Inflammatory macrophage treated with lipopolysaccharide for 4 hours (primary cell): ENCODE results near the gene OR10H5.
"Not testable (repeated sequence)": the region's sequence is repeated elsewhere in the genome, so short reads cannot be mapped to it uniquely, and the experiment has no call there.

ENCODE experiments used
- DNase-seq: peaks from one replicate; pipeline ENCODE4 v3.0.0-alpha.2; 2020

Gene OR10H5, protein sequence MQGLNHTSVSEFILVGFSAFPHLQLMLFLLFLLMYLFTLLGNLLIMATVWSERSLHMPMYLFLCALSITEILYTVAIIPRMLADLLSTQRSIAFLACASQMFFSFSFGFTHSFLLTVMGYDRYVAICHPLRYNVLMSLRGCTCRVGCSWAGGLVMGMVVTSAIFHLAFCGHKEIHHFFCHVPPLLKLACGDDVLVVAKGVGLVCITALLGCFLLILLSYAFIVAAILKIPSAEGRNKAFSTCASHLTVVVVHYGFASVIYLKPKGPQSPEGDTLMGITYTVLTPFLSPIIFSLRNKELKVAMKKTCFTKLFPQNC

DNA sequence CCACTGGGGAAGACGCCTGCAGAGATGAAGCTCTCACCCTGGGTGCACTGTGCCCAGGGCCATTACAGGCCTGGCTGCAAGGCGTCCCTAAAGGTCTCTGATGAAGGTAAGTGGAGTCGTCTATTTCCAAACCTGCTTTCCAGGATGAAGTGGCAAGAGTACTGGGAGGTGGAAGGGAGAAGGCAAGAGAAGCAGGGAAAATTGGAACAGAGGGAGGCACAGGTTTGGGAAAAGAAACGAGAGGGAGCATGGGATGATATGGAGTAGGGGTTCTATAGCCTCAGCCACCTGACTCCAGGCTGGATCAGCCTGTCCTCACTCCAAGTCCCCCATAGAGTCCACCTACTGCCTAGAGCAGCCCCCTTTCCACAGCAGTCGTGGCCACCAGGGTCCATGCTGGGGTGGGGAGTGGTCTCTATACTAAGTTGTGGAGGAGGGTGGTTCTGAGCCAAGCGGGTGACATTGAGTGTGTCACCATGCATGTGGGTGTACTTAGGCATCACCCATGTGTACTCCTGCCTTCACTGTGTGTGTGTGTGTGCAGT is at the start of gene OR10H5:
Gene OR10H5, plus strand, starts transcription at position 51 of the 545 bp plus-strand sequence. CDS start 6,388 bp downstream, outside the sequence.
- no peak for DNase-seq

DNA sequence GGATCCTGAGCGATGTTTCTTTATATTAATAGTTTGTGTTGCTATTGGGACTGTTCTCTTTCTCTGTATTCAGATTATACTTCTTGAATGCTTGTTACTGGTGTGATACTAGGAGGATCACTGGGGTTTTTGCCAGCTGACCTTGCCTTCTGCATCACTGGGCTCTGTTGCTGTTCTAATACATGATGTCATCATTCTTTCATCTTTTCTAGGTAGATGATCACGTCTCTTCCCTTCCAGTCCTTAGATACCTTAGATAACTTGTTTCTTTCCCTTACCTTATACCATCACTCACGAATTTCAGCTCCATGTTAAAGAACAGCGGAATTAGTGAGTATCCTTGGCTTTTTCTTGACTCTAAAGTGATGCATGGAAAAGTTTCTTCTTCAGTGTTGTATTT is 49.7 kb upstream of the OR10H5 start, which contains the start of gene OR10H3:
Gene OR10H3, plus strand, starts transcription at position 264 of the 400 bp plus-strand sequence. CDS start 3,408 bp downstream, outside the sequence.
- no peak for DNase-seq

DNA sequence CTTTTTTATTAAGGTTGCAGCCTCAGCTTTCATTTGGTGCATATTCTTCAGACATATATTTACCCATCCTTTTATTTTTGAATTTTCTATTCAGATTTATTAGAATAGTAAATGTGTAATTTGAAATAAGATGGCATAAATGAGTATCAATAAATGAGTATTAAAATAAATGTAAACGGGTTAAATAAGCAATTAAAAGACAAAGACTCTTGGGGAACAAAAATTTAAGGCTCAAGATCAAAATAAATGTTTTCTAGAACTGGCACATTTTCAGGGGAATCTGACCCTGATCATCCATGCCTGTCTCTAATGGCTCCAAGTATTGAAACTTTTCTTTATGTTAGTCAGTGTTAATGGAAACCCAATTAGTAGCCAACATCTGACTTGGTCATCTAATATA is 46.7 kb upstream of the OR10H5 start:
- DNase-seq: no peak

DNA sequence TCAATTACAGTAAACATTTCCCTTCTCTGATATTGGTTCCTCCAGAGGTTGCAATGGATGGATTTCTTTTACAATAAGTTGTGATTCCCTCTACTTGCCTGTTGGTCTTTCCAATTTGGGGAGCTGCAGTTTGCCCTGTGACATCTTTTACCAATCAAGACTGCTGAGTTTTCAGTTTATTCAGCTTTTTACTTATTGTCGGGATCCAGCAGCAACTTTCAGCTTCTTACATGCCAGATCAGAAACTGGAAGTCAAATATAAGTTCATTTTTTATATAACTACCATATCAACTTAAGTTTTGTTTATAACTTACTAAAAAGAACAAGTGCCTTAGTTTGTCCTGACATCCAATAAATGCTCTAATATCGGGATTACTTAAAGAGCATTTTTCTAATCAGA is 39.2 kb upstream of the OR10H5 start:
- DNase-seq: no peak

DNA sequence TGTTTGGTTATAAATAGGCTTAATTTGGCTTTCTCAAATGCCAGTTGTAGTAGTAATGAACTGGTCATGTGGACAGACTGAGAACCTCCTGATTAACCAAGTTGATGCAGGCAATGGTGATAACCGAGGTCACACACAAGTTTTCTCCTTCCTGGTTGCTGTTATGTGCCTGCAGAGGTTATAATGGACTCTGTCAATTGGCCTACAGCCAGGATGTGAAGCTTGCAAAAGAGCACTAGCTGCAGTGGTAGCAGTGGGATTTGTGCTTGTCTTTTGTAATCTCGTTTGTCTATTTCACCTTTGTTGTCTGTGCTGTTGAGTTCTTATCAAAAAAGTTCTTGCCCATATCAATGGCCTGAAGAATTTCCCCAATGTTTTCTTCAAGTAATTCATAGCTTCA is 29.1 kb upstream of the OR10H5 start:
- DNase-seq: no peak

DNA sequence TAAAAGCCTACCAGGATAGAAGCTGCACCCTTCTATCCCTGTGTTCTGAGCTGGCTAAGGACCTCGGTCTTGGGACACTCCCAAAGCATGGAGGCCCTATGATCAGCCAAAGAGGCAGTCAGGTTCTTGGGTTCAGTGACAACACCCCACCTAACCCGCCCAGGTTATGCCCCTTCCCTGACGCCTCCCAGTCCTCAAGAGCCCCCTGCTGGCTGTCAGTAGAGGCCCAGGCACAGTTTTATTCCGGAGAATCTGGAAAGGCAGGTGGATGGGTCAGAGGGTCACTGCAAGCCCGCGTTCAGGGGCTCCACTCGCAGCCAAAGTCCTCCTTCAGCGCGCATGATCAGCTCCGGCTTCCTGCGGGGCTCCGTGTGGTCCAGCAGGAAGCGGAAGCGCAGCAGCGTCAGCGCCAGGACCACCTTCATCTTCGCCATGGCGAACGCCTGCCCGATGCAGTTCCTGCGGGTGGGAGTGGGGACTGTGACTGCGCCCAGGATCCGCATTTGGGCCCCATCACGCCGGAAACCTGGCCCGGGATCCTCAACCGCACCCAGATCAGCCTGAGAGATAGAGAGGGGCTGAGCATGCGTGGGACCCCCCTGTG is 27.4 kb upstream of the OR10H5 start:
- no peak for DNase-seq

DNA sequence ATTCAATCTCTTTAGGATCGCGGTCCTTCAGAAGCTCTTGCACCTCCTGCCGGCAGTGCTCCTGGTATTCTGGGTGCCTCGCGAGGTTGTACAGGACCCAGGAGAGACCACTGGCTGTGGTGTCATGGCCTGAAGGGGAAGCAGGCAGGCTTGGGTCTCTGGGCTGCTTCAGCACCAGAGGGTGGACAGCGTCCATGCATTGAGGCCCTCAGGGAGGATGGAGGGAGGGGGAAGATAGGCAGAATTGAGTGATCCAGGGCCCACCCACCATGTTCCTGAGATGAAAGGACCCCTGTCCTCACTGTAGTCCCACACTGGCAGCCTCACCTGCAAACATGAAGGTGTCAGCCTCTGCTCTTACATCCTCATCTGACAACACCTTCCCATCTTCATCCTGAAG is 17.9 kb upstream of the OR10H5 start:
- DNase-seq: no peak

DNA sequence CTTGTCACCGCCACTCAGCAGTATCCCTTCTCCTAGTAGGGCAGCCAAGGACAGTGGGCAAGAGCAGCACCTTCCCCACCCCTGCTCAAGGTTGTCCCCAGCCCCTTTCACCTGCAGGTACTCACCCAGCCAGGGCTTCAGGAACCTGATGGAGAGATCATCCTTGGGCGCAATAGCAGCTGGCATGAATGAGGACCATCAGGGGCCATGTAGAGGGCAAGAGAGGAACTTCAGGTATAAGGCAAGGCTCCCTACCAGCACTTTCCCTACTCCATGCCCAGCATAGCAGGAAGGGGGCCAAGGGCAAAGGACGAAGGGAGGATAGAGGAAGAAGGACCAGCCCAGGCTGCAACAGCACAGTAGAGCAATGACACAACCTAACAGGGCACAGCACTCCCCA is 13.3 kb upstream of the OR10H5 start:
- not testable (repeated sequence) for DNase-seq

DNA sequence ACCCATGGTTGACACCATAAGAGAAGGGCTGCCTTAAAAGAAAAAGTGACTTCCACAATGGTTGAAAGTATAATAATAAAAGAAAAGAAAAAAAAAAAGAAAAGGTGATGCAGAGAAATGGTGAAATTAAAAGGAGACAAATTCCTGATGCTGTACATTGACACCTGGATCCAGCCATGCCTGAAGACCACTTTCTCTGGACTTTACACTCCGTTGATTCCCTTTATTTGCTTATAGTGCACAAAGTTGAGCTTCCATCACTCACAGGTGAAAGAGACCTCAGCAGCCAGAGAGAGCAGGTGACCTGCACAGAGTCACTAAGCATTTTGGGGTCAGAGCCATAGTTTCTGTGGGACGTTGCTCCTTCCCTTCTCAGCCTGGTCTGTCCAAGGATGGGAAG is 12.2 kb upstream of the OR10H5 start:
- no peak for DNase-seq

DNA sequence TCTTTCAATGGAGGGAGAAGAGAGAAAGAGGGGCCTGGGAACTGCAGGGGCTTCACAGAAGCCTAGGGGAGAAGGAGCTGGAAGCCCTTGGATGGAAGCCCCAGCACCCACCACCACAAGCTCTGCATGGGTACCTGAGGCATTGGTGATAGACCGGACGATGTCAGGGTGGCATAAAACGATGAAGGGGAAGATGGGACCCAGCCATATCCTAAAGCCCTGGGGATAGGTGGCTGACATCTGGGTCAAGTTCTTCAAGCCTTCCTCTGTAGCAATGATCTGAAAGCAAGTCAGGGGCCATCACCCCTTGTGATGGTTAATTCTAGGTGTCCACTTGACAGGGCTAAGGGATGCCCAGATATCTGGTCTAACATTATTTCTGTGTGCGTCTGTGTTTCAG is 11.2 kb upstream of the OR10H5 start:
- DNase-seq: no peak

DNA sequence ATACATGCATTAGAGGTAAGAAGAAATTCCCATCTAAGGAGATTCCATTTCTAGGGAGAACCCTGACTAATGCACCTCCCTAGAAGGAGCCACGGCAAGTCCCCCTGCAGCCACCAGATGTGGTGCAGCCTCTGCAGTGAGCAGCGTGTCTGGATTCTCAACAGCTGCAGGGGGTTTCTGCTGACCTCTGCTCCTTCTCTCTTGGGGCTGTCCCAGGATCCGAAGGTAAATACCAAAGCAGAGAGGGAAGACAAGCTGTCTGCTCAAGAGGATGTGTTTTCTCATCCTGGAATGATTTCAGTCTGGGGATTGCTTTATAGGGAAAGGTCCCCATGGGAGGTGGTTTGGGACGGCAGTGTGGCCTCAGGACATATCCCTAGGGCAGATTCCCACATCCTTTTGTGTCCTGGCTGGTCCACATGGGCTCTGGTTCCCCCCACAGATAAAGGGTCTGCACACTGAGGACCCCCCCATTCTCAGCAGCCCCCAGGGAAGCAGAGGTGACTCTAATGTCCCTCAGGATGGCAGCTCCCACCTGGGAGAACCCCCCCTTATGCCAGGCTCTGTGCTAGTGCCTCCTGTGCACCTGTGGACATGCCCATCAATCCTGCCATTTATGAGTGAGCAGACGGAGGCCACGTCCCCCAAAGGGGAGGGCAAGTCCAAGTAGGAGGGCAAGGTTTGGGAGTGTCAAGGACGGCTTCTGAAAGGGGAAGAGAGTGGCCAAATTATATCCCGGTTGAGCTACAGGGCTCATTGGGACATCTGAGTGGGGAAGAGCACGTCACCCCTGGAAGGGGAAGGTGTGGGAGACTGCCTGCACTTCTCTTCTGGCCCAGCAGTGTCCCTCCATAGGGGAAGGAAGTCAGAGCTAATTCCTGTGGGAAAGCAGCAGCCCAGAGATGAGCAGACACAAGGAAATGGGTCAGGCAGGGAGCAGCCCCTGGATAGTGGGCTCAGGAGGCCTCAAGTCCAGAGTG is 10.2 kb upstream of the OR10H5 start:
- DNase-seq: peak; percentile 8

DNA sequence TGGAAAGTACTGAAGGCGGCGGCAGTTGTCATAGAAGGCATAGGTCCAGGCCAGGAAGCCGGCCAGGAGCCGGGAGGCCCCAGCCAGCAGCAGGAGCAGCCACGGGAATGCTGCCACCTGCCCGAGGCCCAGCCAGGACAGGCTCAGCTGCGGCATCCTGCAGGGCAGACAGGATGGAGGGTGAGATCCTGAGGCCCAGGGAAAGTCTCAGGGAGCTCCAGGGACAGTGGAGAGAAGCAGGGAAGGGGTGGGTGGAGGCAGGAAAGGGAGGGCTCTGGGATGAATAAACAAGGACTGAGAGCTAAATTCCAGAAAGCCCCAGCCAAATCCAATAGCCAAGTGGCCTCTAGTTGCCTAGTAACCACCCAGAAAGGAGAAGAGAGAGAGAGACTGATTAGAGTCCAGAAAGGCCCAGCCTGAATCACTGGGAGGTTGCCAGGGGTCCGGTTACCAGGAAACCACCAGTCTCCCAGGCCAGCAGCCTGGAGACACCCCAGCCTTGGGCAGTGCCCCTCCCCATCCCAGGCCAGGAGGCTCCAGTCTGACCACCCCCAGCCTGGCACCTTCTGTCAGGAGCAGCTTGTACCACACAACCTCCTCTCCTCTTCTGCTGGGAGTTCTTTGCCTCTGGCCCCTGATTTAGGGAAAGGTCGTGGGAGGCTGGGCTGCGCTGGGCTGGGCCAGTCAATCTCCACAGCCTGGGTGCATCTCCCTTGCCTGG is 7.5 kb upstream of the OR10H5 start:
- DNase-seq: no peak

DNA sequence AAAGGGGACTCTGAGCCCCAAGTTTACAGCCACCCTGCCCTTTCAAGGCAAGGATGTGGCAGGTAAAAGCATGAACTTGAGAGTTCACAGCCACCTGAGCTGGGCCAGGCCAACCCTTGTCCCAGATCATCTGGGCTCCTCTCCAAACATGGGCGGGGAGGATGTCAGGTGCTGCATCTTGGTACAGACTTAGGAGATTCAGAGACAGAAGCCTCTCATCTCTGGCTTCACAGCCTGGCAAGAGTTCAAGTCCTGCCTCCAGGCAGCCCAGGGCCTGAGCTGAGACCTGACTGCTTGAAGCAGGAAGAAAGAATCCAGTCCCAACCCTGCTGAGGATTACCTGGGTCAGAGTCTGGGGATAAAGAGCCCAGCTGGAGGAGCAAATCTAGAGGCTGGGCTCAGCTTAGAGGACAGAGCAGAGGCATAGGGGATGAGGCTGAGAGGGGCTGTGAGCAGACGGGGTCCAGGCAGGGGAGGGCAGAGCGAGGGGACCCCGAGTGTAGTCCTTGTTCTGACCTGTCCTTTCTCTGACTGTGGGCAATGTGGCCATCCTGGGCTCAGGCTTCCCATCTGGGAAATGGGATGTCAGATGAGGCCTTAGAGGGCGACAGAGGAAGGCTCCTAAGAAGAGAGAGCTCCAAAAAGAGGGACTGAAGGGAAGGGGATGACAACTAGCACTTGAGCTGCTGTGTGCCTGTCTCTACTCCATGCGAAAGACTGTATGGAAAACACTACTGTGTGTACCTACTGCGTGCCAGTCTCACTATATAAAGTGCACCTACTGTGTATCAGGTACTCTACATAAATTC is 6.6 kb upstream of the OR10H5 start:
- no peak for DNase-seq

DNA sequence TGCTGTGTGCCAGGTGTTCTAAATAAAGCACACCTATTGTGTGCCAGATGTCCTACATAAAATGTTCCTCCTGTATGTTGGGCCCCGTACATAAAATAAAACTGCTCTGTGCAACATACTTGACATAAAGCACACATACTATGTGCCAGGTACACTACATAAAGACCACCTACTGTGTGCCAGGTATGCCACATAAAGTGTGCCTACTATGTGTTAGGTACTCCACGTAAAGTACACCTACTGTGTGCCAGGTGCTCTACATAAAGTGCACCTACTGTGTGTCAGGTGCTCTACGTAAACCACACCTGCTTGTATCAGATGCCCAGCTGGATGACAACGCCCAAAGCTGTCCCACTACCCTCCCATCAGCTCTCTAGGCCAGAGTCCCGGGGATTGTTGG is 5.8 kb upstream of the OR10H5 start:
- no peak for DNase-seq

DNA sequence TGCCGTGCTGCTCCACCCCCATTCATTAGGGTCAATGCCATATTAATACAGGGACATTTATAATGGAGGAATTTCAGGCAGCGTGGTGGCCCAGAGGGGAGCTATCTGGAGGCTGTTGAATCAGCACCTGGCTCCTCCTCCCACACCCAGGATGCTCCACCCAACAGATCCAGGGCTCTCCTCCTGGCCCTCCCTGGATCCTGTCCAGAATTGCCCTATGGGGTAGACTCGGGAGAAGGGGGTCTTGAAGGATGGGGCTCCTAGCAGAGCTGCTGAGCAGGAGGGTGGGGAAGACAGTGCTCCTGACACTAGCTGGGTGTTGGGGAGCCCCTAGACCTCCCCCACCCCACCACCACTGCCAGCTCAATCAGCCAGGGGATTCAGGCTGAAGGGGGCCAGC is 5.2 kb upstream of the OR10H5 start:
- no peak for DNase-seq

DNA sequence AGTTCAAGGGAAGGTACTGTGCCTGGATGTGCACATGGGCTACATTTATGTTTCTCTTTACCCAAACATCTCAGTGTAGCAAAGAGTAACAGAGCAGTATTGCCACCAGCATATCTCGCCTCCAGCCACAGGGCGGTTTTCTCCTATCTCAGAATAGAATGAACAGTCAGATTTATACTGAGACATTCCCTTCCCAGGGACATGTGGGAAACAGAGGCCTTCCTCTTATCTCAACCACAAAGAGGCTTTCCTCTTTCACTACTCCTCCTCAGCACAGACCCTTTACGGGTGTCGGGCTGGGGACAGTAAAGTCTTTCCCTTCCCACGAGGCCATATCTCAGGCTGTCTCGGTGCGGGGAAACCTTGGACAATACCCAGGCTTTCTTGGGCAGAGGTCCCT is 4.6 kb upstream of the OR10H5 start:
- peak; percentile 16 for DNase-seq

DNA sequence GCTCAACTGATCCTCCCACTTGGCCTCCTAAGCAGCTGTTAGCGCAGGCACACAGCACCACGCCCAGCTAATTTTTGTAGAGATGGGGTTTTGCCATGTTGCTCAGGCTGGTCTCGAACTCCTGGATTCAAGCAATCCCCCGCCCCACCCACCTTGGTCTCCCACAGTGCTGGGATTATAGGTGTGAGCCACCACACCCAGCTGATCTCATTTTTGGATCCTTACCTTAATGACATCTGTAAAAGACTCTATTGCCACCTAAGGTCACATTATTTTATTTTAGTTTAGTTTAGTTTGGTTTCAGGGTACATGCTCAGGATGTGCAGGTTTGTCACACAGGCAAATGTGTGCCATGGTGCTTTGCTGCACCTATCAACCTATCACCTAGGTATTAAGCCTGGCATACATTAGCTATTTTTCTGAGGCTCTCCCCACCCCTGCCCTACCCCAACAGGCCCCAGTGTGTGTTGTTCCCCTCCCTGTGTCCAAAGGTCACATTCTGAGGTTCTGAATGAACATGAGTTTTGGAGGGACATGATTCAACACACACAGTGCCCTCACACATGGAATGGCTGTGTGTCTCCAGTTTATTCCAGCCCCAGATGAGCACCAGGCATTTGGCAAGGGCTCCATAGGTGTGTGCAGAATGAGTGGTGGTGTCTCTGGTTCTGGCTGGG is 1.3 kb downstream of the OR10H5 start:
- no peak for DNase-seq

DNA sequence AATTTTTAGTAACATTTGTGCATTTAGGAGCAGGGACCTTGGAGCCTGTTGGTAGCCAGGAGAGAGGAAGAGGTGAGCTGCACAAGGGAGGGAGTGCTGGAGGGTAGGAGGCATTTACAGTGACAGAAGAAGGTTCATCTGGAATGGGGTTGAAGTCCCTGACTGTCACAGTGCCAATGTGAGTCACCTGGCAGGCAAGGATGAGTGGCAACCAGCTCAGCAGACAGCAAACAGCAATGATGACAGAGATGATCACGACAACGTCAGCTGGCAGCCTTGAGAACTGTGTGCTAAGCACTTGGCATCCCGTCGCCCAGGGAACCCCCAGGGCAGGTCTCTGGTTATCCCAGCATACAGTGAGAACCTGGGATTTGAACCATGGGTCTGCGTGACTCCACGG is 2.6 kb downstream of the OR10H5 start:
- DNase-seq: no peak

DNA sequence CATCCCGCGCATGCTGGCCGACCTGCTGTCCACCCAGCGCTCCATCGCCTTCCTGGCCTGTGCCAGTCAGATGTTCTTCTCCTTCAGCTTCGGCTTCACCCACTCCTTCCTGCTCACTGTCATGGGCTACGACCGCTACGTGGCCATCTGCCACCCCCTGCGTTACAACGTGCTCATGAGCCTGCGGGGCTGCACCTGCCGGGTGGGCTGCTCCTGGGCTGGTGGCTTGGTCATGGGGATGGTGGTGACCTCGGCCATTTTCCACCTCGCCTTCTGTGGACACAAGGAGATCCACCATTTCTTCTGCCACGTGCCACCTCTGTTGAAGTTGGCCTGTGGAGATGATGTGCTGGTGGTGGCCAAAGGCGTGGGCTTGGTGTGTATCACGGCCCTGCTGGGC is 6.8 kb downstream of the OR10H5 start:
- DNase-seq: not testable (repeated sequence)

DNA sequence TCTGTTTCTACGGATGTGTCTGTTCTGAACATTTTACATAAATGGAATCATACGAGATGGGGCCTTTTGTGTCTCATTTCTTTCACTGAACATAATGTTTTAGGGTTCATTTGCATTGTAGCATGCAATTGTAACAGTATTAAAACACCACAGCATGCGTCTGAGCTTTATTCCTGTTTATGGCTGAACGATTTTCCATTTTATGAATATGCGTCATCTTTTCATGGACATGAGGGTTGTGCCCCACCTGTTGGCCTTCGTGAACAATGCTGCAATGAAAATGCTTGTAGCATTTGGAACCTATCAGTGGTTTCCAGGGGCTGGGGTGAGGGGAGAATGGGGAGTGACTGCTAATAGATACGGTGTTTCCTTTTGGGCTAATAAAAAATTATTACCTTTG is 22.9 kb downstream of the OR10H5 start:
- no peak for DNase-seq

DNA sequence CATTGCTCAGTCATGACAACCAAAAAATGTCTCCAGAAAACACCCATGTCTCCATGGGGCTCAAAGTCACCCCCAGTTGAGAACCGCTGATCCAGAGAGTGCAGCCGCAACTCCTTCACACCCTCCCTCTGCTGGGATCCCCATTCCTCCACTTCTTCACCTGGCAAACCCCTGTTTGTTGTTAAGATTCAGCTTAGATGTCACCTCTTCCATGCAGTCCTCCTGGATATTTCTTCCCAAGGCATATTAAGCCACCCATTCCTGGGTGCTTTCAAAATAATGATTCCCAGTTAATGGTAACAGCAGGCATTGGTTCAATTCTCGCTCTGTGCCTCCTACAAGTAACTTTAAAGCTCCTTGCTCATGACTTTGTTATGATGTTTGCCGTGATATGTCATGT is 24.0 kb downstream of the OR10H5 start:
- no peak for DNase-seq
